ENCODE results near the gene ZFX. TPM values are rescaled to one million over a fixed set of nuclear protein-coding genes. Genes with fewer than 3 reads are reported as not detected.

The ZFX gene
- total and polyA plus RNA-seq, 12 donors, result 8.1 to 58.6 (median 35.2) TPM

DNA sequence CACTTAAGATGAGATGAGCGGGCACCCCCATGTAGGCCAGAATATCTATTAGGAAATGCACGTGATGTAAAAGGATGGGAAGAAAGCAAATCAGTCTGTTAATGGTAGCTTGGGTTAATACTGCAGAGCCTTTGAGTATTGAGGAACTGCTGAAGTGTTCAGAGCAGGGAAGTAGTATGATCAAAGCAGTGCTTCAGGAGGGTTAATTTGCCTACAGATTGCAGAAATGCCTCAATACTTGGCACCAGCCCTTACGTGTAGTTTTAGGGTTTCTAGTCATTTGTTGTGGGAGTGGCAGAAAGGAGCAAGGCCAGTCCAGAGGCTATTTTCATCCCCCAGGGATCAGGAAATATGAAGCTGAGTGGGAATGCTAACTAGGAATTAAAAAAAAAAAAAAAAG, 19.7 kb downstream of the ZFX start:
- intact Hi-C loops (cut with DNase I), result no loop called here
- no peak overlapping the region for H3K4me3 ChIP-seq
- 56 to 68% (median 60%) methylated on average over 3 of the region's 3 CpGs for WGBS, 4 donors
- H3K9me3 ChIP-seq (replicated peaks in 1 of 3), result no peaks in the 10 kb centered on the region
- TF ChIP-seq, protein P1, sequence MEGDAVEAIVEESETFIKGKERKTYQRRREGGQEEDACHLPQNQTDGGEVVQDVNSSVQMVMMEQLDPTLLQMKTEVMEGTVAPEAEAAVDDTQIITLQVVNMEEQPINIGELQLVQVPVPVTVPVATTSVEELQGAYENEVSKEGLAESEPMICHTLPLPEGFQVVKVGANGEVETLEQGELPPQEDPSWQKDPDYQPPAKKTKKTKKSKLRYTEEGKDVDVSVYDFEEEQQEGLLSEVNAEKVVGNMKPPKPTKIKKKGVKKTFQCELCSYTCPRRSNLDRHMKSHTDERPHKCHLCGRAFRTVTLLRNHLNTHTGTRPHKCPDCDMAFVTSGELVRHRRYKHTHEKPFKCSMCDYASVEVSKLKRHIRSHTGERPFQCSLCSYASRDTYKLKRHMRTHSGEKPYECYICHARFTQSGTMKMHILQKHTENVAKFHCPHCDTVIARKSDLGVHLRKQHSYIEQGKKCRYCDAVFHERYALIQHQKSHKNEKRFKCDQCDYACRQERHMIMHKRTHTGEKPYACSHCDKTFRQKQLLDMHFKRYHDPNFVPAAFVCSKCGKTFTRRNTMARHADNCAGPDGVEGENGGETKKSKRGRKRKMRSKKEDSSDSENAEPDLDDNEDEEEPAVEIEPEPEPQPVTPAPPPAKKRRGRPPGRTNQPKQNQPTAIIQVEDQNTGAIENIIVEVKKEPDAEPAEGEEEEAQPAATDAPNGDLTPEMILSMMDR (IDR thresholded peaks at IDR 0.05), result no peak
- no peak for TF ChIP-seq POLR2A (IDR thresholded peaks at IDR 0.05)
- peaks cover 0 to 8% of the 10 kb centered on the region in 2 donors for H3K36me3 ChIP-seq (replicated peaks in 1 of 2)
- no peak for DNase-seq
- H3K27me3 ChIP-seq, result no peaks in the 10 kb centered on the region
- H3K27ac ChIP-seq, result no peak overlapping the region
- H3K4me1 ChIP-seq (replicated peaks in 1 of 2), result peaks cover 27 to 72% of the 10 kb centered on the region in 2 donors

- WGBS, 4 donors, result 69 to 82% (median 74%) methylated on average over 10 to 11 of the region's 11 CpGs
- H3K27me3 ChIP-seq, result no peaks in the 10 kb centered on the region
- peaks cover 27 to 42% of the 10 kb centered on the region in 2 donors for H3K4me1 ChIP-seq (replicated peaks in 1 of 2)
- H3K4me3 ChIP-seq, result no peak overlapping the region
- DNase-seq, result no peak
- H3K9me3 ChIP-seq (replicated peaks in 1 of 3), result no peaks in the 10 kb centered on the region
- H3K27ac ChIP-seq, result no peak overlapping the region
- TF ChIP-seq, protein P1 (IDR thresholded peaks at IDR 0.05), result no peak
- TF ChIP-seq POLR2A (IDR thresholded peaks at IDR 0.05), result no peak
- intact Hi-C loops (cut with DNase I), result no loop called here
- peaks cover 0 to 34% of the 10 kb centered on the region in 2 donors for H3K36me3 ChIP-seq (replicated peaks in 1 of 2)
Observed at GRCh38 chrX:24173115-24173847, 23.8 kb downstream of the ZFX start.

GRCh38 chrX:24175276-24175675, 25.7 kb downstream of the ZFX start:
- Histone ChIP-seq H3K4me1 (replicated peaks in 1 of 2) (peaks cover 14 to 24% of the 10 kb centered on the region in 2 donors), H3K36me3 (replicated peaks in 1 of 2) (peaks cover 0 to 49% of the 10 kb centered on the region in 2 donors), H3K27me3 (no peaks in the 10 kb centered on the region), H3K9me3 (replicated peaks in 1 of 3) (no peaks in the 10 kb centered on the region), H3K4me3 (no peak overlapping the region), H3K27ac (no peak overlapping the region)
- 53 to 76% (median 65%) methylated on average over 1 of the region's 1 CpG for WGBS, 4 donors
- TF ChIP-seq, protein P1 (IDR thresholded peaks at IDR 0.05), result no peak
- TF ChIP-seq POLR2A (IDR thresholded peaks at IDR 0.05), result no peak
- intact Hi-C loops (cut with DNase I), result no loop called here
- no peak for DNase-seq

- intact Hi-C loops (cut with DNase I), result no loop called here
- DNase-seq, result no peak
- TF ChIP-seq, protein P1 (IDR thresholded peaks at IDR 0.05), result no peak
- TF ChIP-seq POLR2A (IDR thresholded peaks at IDR 0.05), result no peak
- no peaks in the 10 kb centered on the region for H3K9me3 ChIP-seq (replicated peaks in 1 of 3)
- no peak overlapping the region for H3K27ac ChIP-seq
- WGBS, 4 donors, result 96 to 99% (median 97%) methylated on average over 6 to 8 of the region's 8 CpGs
- H3K36me3 ChIP-seq (replicated peaks in 1 of 2), result peaks cover 0 to 55% of the 10 kb centered on the region in 2 donors
- no peak overlapping the region for H3K4me3 ChIP-seq
- no peaks in the 10 kb centered on the region for H3K27me3 ChIP-seq
- H3K4me1 ChIP-seq (replicated peaks in 1 of 2), result peaks cover 0 to 2% of the 10 kb centered on the region in 2 donors
Observed at GRCh38 chrX:24178441-24178840, 28.9 kb downstream of the ZFX start.

All from adrenal gland (tissue), 12 donors.